HUDEP-2 (cell line): ENCODE data around the gene C18orf63.

Source experiments
- DNase-seq, 76 experiments: peaks; one replicate each; lab custom pipeline; 2025; ENCODE audit not compliant: unreplicated experiment in 76 of 76; lab: John Stamatoyannopoulos, UW

The C18orf63 gene

GRCh38 chr18:74370115-74370514, 54.5 kb downstream of the C18orf63 start:
- DNase-seq = no peak

GRCh38 chr18:74373428-74373827, 57.8 kb downstream of the C18orf63 start:
- DNase-seq = no peak

- DNase-seq = no peak
Observed at GRCh38 chr18:74375999-74376398, 60.4 kb downstream of the C18orf63 start.

GRCh38 chr18:74376523-74376922, 60.9 kb downstream of the C18orf63 start:
- no peak for DNase-seq

GRCh38 chr18:74377776-74378175, 62.1 kb downstream of the C18orf63 start:
- no peak for DNase-seq

GRCh38 chr18:74378179-74378682, 62.6 kb downstream of the C18orf63 start:
- DNase-seq = no peak

- no peak for DNase-seq
Observed at GRCh38 chr18:74380916-74381315, 65.3 kb downstream of the C18orf63 start.

GRCh38 chr18:74381621-74382295, 66.1 kb downstream of the C18orf63 start:
- no peak for DNase-seq

- no peak for DNase-seq
Observed at GRCh38 chr18:74382481-74383017, 66.9 kb downstream of the C18orf63 start.

GRCh38 chr18:74387383-74387782, 71.7 kb downstream of the C18orf63 start:
- DNase-seq = no peak

- DNase-seq = no peak
Observed at GRCh38 chr18:74388227-74388626, 72.6 kb downstream of the C18orf63 start.

- DNase-seq = no peak
Observed at GRCh38 chr18:74389171-74389927, 73.7 kb downstream of the C18orf63 start.

- DNase-seq = no peak
Observed at GRCh38 chr18:74389991-74390390, 74.4 kb downstream of the C18orf63 start.

GRCh38 chr18:74390900-74391299, 75.3 kb downstream of the C18orf63 start:
- no peak for DNase-seq

GRCh38 chr18:74392323-74392722, 76.7 kb downstream of the C18orf63 start:
- no peak for DNase-seq

GRCh38 chr18:74395006-74395405, 79.4 kb downstream of the C18orf63 start:
- no peak for DNase-seq

- no peak for DNase-seq
Observed at GRCh38 chr18:74395648-74396154, 80.1 kb downstream of the C18orf63 start.

GRCh38 chr18:74396171-74397169, 80.8 kb downstream of the C18orf63 start:
- no peak for DNase-seq

- DNase-seq = no peak
Observed at GRCh38 chr18:74397572-74397971, 81.9 kb downstream of the C18orf63 start.
